BLaER1 (cell line): ENCODE data around the gene RGS10.

ENCODE experiments used
- H3K27ac ChIP-seq: shearing (Covaris generic); formaldehyde crosslinking; 2 replicates; pipeline ENCODE4 v1.8.1; 2022
- H3K27me3 ChIP-seq: shearing (Covaris generic); formaldehyde crosslinking; 2 replicates; pipeline ENCODE4 v1.8.1; 2022
- H3K36me3 ChIP-seq: shearing (Covaris generic); formaldehyde crosslinking; 2 replicates; pipeline ENCODE4 v1.8.1; 2022
- H3K4me1 ChIP-seq: shearing (Covaris generic); formaldehyde crosslinking; 2 replicates; pipeline ENCODE4 v1.8.1; 2022
- H3K4me2 ChIP-seq: shearing (Covaris generic); formaldehyde crosslinking; 2 replicates; pipeline ENCODE4 v1.8.1; 2022
- H3K4me3 ChIP-seq: shearing (Covaris generic); formaldehyde crosslinking; 2 replicates; pipeline ENCODE4 v1.8.1; 2022
- H3K9ac ChIP-seq: shearing (Covaris generic); formaldehyde crosslinking; 2 replicates; pipeline ENCODE4 v1.8.1; 2022
- H3K9me3 ChIP-seq: shearing (Covaris generic); formaldehyde crosslinking; 2 replicates; pipeline ENCODE4 v1.8.1; 2022
- H4K20me1 ChIP-seq: shearing (Covaris generic); formaldehyde crosslinking; 2 replicates; pipeline ENCODE4 v1.8.1; 2022
- Cebpa-rat ChIP-seq: shearing (Covaris generic); IDR thresholded peaks from 2 replicates; pipeline ENCODE4 v1.8.1; 2022

RGS10 gene

GRCh38 chr10:119550827-119551226 is 8.3 kb upstream of the RGS10 start:
- H3K9me3 ChIP-seq, result no peaks in the 10 kb centered on the region

GRCh38 chr10:119549247-119549999 is 6.9 kb upstream of the RGS10 start:
- Histone ChIP-seq H3K9ac (no peak overlapping the region), H3K9me3 (no peaks in the 10 kb centered on the region), H3K36me3 (no peaks in the 10 kb centered on the region), H3K4me1 (peaks cover 6% of the 10 kb centered on the region; the same call in 1 of the 2 replicates), H4K20me1 (no peaks in the 10 kb centered on the region), H3K27ac (no peak overlapping the region), H3K4me3 (no peak overlapping the region), H3K27me3 (no peaks in the 10 kb centered on the region), H3K4me2 (no peak overlapping the region)
- no peak for TF ChIP-seq Cebpa-rat

More at GRCh38 chr10:119550827-119551226, 8.3 kb upstream of the RGS10 start:
- Histone ChIP-seq H3K27ac (no peak overlapping the region), H3K36me3 (no peaks in the 10 kb centered on the region), H3K4me2 (no peak overlapping the region), H4K20me1 (no peaks in the 10 kb centered on the region), H3K4me1 (0 out of 2 replicates have a peak, but pooled peaks cover 5% of the 10 kb centered on the region), H3K9ac (no peak overlapping the region), H3K4me3 (no peak overlapping the region), H3K27me3 (no peaks in the 10 kb centered on the region)
- no peak for TF ChIP-seq Cebpa-rat

DNA sequence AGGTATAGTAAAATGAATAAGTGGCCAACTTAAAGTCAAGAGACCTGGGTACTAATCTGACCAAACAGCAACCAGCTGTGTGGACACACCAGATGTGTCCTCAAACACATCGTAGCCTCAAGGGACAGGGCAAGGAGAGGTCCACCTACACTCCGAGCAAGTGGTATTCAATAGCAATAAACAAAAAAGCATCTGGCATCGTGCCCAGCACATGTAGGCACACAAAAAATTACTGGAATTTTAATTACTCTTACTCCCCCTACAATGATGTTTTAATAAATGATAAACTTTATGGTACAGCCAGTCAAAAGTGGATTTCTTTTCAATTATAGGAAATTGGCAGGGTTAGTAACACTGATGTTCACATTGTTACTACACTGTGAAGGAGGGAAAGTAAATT is 3.5 kb upstream of the RGS10 start:
- Histone ChIP-seq H4K20me1 (peaks cover 11% of the 10 kb centered on the region), H3K9ac (no peak overlapping the region), H3K36me3 (no peaks in the 10 kb centered on the region), H3K27ac (no peak overlapping the region), H3K9me3 (no peaks in the 10 kb centered on the region), H3K4me2 (no peak overlapping the region), H3K4me3 (no peak overlapping the region), H3K4me1 (peaks cover 29% of the 10 kb centered on the region), H3K27me3 (peaks cover 13% of the 10 kb centered on the region)
- TF ChIP-seq Cebpa-rat, result no peak

DNA sequence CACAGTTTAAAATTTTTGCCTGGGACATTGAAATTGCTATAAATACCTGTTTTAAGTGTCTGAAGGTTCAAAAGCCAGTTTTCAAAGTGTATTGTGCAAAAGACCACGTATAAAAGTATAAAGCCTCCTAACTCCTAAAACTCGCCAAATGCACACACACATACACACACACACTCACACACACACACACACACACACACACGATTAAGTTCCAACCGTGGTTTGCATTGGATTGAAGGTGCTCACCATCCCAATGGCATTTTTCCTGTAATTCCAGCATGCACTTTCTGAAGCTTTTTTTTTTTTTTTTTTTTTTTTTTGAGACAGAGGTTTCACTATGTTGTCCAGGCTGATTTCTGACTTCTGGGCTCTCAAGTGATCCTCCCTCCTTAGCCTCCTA is 2.8 kb upstream of the RGS10 start:
- H3K4me3 ChIP-seq, result no peak overlapping the region
- no peak overlapping the region for H3K9ac ChIP-seq
- H3K36me3 ChIP-seq, result no peaks in the 10 kb centered on the region
- no peak overlapping the region for H3K4me2 ChIP-seq
- no peaks in the 10 kb centered on the region for H3K9me3 ChIP-seq
- TF ChIP-seq Cebpa-rat, result no peak
- peaks cover 18% of the 10 kb centered on the region for H4K20me1 ChIP-seq
- H3K27me3 ChIP-seq, result peaks cover 14% of the 10 kb centered on the region
- H3K27ac ChIP-seq, result no peak overlapping the region
- peaks cover 36% of the 10 kb centered on the region for H3K4me1 ChIP-seq

DNA sequence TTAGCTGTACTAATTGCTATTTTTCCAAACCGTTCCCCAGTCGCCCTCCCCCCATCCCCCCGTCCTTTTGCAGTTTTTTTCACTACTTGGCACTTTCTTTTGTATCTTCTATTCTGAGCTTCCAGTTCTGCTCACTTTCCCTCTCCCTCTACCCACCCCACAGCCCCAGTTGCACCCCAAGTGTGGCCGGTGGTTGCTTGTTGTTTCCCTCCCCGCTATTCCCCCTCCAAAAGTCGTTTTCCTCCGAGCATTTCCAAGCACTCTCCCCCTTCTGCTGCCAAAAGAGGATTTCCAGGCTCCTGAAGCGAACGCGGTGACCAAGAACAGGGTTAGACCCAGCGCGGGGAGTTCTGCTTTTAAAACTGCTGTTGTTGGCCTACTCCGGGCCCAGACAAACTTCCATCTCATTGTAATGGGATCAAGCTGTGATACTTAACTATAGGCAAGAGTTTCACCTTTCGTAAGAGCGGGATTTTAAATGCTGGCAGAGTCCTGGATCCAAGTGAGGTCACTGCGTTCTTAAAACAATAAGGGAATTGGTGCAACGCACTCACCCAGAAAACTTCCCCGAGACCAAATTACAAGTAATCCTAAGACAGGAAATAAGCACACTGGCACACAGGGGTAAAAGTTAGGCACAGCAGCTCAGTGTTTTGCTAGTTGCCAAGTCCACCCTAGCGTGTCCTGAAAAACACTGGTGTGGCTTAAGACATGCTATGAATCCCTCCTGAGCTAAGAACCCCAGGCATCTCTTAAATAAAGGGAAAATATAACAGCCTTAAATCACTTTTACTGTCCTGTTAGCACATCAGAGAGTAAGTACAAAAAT is 1.5 kb upstream of the RGS10 start:
- H3K27me3 ChIP-seq, result peaks cover 14% of the 10 kb centered on the region
- no peaks in the 10 kb centered on the region for H3K36me3 ChIP-seq
- TF ChIP-seq Cebpa-rat, result no peak
- H3K9me3 ChIP-seq, result no peaks in the 10 kb centered on the region
- peak overlapping the region; percentile 92 for H3K4me3 ChIP-seq
- peak overlapping the region; percentile 100 for H3K4me2 ChIP-seq
- H4K20me1 ChIP-seq, result peaks cover 31% of the 10 kb centered on the region
- peaks cover 49% of the 10 kb centered on the region for H3K4me1 ChIP-seq
- H3K9ac ChIP-seq, result no peak overlapping the region
- H3K27ac ChIP-seq, result no peak overlapping the region

- Histone ChIP-seq H3K9me3 (no peaks in the 10 kb centered on the region), H3K4me2 (peak overlapping the region; percentile 100), H4K20me1 (peaks cover 39% of the 10 kb centered on the region), H3K36me3 (no peaks in the 10 kb centered on the region), H3K9ac (peak overlapping the region; percentile 84), H3K27me3 (peaks cover 14% of the 10 kb centered on the region), H3K27ac (peak overlapping the region; percentile 87), H3K4me1 (peaks cover 53% of the 10 kb centered on the region), H3K4me3 (peak overlapping the region; percentile 92)
- no peak for TF ChIP-seq Cebpa-rat
These were observed 682 bp upstream of the RGS10 start for GRCh38 chr10:119542988-119543813.

GRCh38 chr10:119541459-119542356 is 811 bp downstream of the RGS10 start:
- TF ChIP-seq Cebpa-rat, result no peak
- Histone ChIP-seq H3K27ac (peak overlapping the region; percentile 87), H3K4me3 (peak overlapping the region; percentile 92), H3K4me1 (peaks cover 67% of the 10 kb centered on the region), H3K9ac (peak overlapping the region; percentile 84), H4K20me1 (peaks cover 43% of the 10 kb centered on the region), H3K36me3 (no peaks in the 10 kb centered on the region), H3K4me2 (peak overlapping the region; percentile 100), H3K27me3 (peaks cover 14% of the 10 kb centered on the region), H3K9me3 (no peaks in the 10 kb centered on the region)

DNA sequence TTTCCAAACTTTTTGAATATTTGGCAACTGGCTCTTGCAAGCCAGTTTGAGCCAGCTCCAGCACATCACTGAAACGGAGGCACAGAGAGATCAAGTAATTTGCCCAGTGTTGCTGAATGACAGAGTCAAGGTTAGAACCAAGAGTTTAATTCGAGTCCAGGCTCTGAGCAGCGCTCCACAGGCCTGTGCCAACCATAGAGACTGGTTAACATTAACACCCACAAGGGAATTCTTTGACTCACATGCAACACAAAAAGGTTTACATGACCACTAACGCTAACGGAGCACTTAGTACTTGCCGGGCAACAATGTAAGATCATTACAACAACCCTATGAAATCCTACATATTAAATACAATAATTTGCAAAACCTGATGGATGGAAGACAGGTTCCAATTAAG is 1.5 kb downstream of the RGS10 start:
- H3K4me1 ChIP-seq, result peaks cover 74% of the 10 kb centered on the region
- H3K4me3 ChIP-seq, result peak overlapping the region; percentile 92
- no peaks in the 10 kb centered on the region for H3K9me3 ChIP-seq
- peaks cover 49% of the 10 kb centered on the region for H4K20me1 ChIP-seq
- no peak overlapping the region; the same call in 1 of the 2 replicates for H3K9ac ChIP-seq
- H3K27me3 ChIP-seq, result peaks cover 14% of the 10 kb centered on the region
- no peak for TF ChIP-seq Cebpa-rat
- H3K36me3 ChIP-seq, result peaks cover 4% of the 10 kb centered on the region; the same call in 1 of the 2 replicates
- no peak overlapping the region for H3K27ac ChIP-seq
- H3K4me2 ChIP-seq, result peak overlapping the region; percentile 100
